B cell (primary cell): ENCODE results near the gene DEGS1. TPM values are rescaled to one million over a fixed set of nuclear protein-coding genes. Genes with fewer than 3 reads are reported as not detected.
A peak's percentile ranks its signal among the peaks of the same experiment; 100 is the strongest.

ENCODE experiments used
- ATAC-seq: fragments of 200-7000 bp; cut with Tn5 transposase; one replicate; pipeline ENCODE4 v1.10.0; 2021; ENCODE audit warnings: low read depth, mild to moderate bottlenecking, moderate number of reproducible peaks, moderate library complexity
- CTCF ChIA-PET: fragments of 350-600 bp; sonication (Branson Sonifier 250); formaldehyde crosslinking; loops from one replicate; lab custom pipeline; 2021; ENCODE audit warnings: antibody characterized with exemption, inconsistent platforms; lab: Charles Lee
- POLR2A ChIA-PET: fragments of 350-600 bp; sonication (Branson Sonifier 250); formaldehyde crosslinking; loops from one replicate; lab custom pipeline; 2021; ENCODE audit warnings: antibody characterized with exemption; lab: Charles Lee
- DNase-seq: peaks from one replicate; pipeline ENCODE4 v3.0.0; 2013
- H2AFZ ChIP-seq: 2 replicates; pipeline ENCODE4 v1.6.1; 2012; ENCODE audit warnings: mild to moderate bottlenecking, low read depth, low read length; ENCODE audit not compliant: insufficient read depth, poor library complexity, severe bottlenecking
- H3K27ac ChIP-seq, 2 donors: 1 replicate in 1 of 2; 2 replicates in 1 of 2; pipeline ENCODE4 v1.5.1; 2012 to 2013; ENCODE audit warnings: low read length in 2 of 2, mild to moderate bottlenecking in 2 of 2, moderate library complexity in 1 of 2
- H3K27me3 ChIP-seq, 4 experiments: fragments of 200-600 bp in 1 of 4; sonication (generic) in 1 of 4; replicated peaks in 1 of 4; 1 replicate in 2 of 4; 2 replicates in 2 of 4; pipeline versions ENCODE4 v1.6.1 to v1.7.0; 2013 to 2016; ENCODE audit warnings: low read length in 3 of 4, mild to moderate bottlenecking in 2 of 4, mixed read lengths in 1 of 4, moderate library complexity in 1 of 4; ENCODE audit not compliant: insufficient read depth in 4 of 4, control insufficient read depth in 3 of 4; ENCODE audit errors: control extremely low read depth in 1 of 4
- H3K36me3 ChIP-seq, 2 experiments: replicated peaks in 1 of 2; 1 replicate in 1 of 2; 2 replicates in 1 of 2; pipeline versions ENCODE4 v1.6.1 to v1.7.1; 2013; ENCODE audit warnings: low read length in 1 of 2; ENCODE audit not compliant: insufficient read depth in 2 of 2, control insufficient read depth in 1 of 2; ENCODE audit errors: control extremely low read depth in 1 of 2, extremely low read depth in 1 of 2
- H3K4me1 ChIP-seq, 2 donors: fragments of 200-600 bp in 1 of 2; sonication (generic) in 1 of 2; 1 replicate in 1 of 2; 2 replicates in 1 of 2; pipeline versions ENCODE4 v1.5.1 to v1.6.1; 2013 to 2017; ENCODE audit warnings: low read length in 2 of 2; ENCODE audit not compliant: control insufficient read depth in 2 of 2, insufficient read depth in 2 of 2
- H3K4me2 ChIP-seq: replicated peaks from 2 replicates; pipeline ENCODE3; 2012; ENCODE audit warnings: mild to moderate bottlenecking, low read depth, low read length; ENCODE audit not compliant: poor library complexity, severe bottlenecking
- H3K4me3 ChIP-seq, 5 experiments: fragments of 200-600 bp in 1 of 5; sonication (generic) in 1 of 5; 1 replicate in 3 of 5; 2 replicates in 2 of 5; pipeline versions ENCODE4 v1.5.1 to v1.7.0; 2011 to 2016; ENCODE audit warnings: low read length in 4 of 5, mild to moderate bottlenecking in 4 of 5, low read depth in 2 of 5, control low read depth in 1 of 5, moderate library complexity in 1 of 5; ENCODE audit not compliant: insufficient read depth in 1 of 5; ENCODE audit errors: control extremely low read depth in 1 of 5, extremely low read depth in 1 of 5
- H3K79me2 ChIP-seq: fragments of 200-600 bp; sonication (generic); one replicate; pipeline ENCODE4 v1.6.0; 2016; ENCODE audit warnings: low read length; ENCODE audit not compliant: control insufficient read depth, insufficient read depth
- H3K9ac ChIP-seq: fragments of 200-600 bp; sonication (generic); 2 replicates; pipeline ENCODE4 v1.6.1; 2017; ENCODE audit warnings: mild to moderate bottlenecking, low read length, moderate library complexity
- H3K9me3 ChIP-seq, 3 donors: one replicate each; pipeline versions ENCODE4 v1.6.1 to v1.7.1; 2013; ENCODE audit warnings: low read length in 2 of 3; ENCODE audit not compliant: control insufficient read depth in 2 of 3, insufficient read depth in 1 of 3; ENCODE audit errors: control extremely low read depth in 1 of 3
- H4K20me1 ChIP-seq: 2 replicates; pipeline ENCODE4 v1.6.0; 2012; ENCODE audit warnings: mild to moderate bottlenecking, low read length; ENCODE audit not compliant: insufficient read depth, control insufficient read depth, poor library complexity, severe bottlenecking
- H3K27ac Mint-ChIP-seq: one replicate; pipeline ENCODE4 v1.8.0; 2021; ENCODE audit warnings: mixed read lengths
- H3K27me3 Mint-ChIP-seq: one replicate; pipeline ENCODE4 v1.8.0; 2021; ENCODE audit warnings: mixed read lengths
- H3K4me1 Mint-ChIP-seq: one replicate; pipeline ENCODE4 v1.8.0; 2021; ENCODE audit warnings: mixed read lengths
- H3K4me3 Mint-ChIP-seq: one replicate; pipeline ENCODE4 v1.8.0; 2021; ENCODE audit warnings: mixed read lengths
- H3K9me3 Mint-ChIP-seq: one replicate; pipeline ENCODE4 v1.8.0; 2022; ENCODE audit warnings: mixed read lengths; ENCODE audit not compliant: insufficient read depth
- CTCF ChIP-seq: fragments of 200-600 bp; IDR thresholded peaks from one replicate; pipeline ENCODE4 v1.8.0; 2022; ENCODE audit warnings: antibody characterized with exemption, mild to moderate bottlenecking
- EZH2 ChIP-seq: IDR thresholded peaks from 2 replicates; pipeline ENCODE4 v1.6.1; 2012; ENCODE audit warnings: borderline replicate concordance, low read depth, mild to moderate bottlenecking, moderate library complexity, low read length; ENCODE audit not compliant: insufficient read depth, poor library complexity, severe bottlenecking
- WGBS: methylation state at CpG from one replicate; pipeline ENCODE4 v1.1.5; 2013; ENCODE audit warnings: missing lambda C conversion rate; ENCODE audit not compliant: insufficient coverage; 5-methylcytosine and 5-hydroxymethylcytosine counted together
- intact Hi-C: fragments of 100-400 bp; cut with micrococcal nuclease; formaldehyde crosslinking; loops from one replicate; pipeline ENCODE4 v1.10.0; 2022
- polyA plus RNA-seq: library from polyadenylated mRNA; depleted of rRNA; stranded (reverse); fragments of >200 nt; gene quantifications from 2 replicates; pipeline ENCODE4 v1.2.3, GENCODE V29; 2012
- total RNA-seq, 2 donors: library from RNA; stranded (reverse); fragments of 120-200 nt in 1 of 2; gene quantifications; 1 replicate in 1 of 2; 2 replicates in 1 of 2; pipeline versions ENCODE4 v1.2.3 to v1.2.4, GENCODE V29; 2013 to 2022

DEGS1 gene
- total and polyA plus RNA-seq, 2 donors (not counting 1 experiment from before 2014, with no cell fraction given), result 49.0 to 52.1 TPM

GRCh38 chr1:224173523-224173922 is 9.5 kb upstream of the DEGS1 start:
- Histone ChIP-seq H3K4me3 (no peak overlapping the region), H3K4me2 (no peak overlapping the region), H3K27me3 (no peaks in the 10 kb centered on the region), H4K20me1 (no peaks in the 10 kb centered on the region), H3K27ac (no peak overlapping the region), H3K36me3 (no peaks in the 10 kb centered on the region), H3K9me3 (no peaks in the 10 kb centered on the region), H2AFZ (no peak overlapping the region), H3K4me1 (peaks cover 27 to 29% of the 10 kb centered on the region in 2 donors), H3K9ac (no peak overlapping the region), H3K79me2 (no peaks in the 10 kb centered on the region)
- no peaks in the 10 kb centered on the region for H3K9me3 Mint-ChIP-seq
- H3K27ac Mint-ChIP-seq, result no peak overlapping the region
- intact Hi-C loops, result no loop called here
- 83% methylated on average over 1 of the region's 5 CpGs for WGBS
- H3K4me3 Mint-ChIP-seq, result no peak overlapping the region
- peaks cover 32% of the 10 kb centered on the region for H3K4me1 Mint-ChIP-seq
- no peak for DNase-seq
- TF ChIP-seq EZH2 (no peak), CTCF (no peak)
- ChIA-PET CTCF (interaction anchor here (0.7 to 1.3 kb wide), 3 partner anchors 9 to 58 kb away, joined by 3 to 4 read pairs (median 4); partner anchors contain the start of gene DEGS1), POLR2A (interaction anchor here (0.6 kb wide), 1 partner anchor 23 kb away, joined by 4 read pairs; no protein-coding TSS in a partner anchor)
- no peak for ATAC-seq
- H3K27me3 Mint-ChIP-seq, result peaks cover 3% of the 10 kb centered on the region

GRCh38 chr1:224175617-224176016 is 7.4 kb upstream of the DEGS1 start:
- Histone ChIP-seq H3K36me3 (no peaks in the 10 kb centered on the region), H3K4me3 (peak overlapping the region in 1 of 5 experiments; percentile 9), H3K9ac (no peak overlapping the region), H3K4me1 (peaks cover 7 to 8% of the 10 kb centered on the region in 2 donors), H3K79me2 (peaks cover 3% of the 10 kb centered on the region), H2AFZ (peak overlapping the region; percentile 64), H4K20me1 (no peaks in the 10 kb centered on the region), H3K27me3 (no peaks in the 10 kb centered on the region), H3K9me3 (no peaks in the 10 kb centered on the region), H3K4me2 (peak overlapping the region; percentile 35), H3K27ac (no peak overlapping the region)
- Mint-ChIP-seq H3K27me3 (peaks cover 3% of the 10 kb centered on the region), H3K9me3 (no peaks in the 10 kb centered on the region), H3K4me1 (peaks cover 12% of the 10 kb centered on the region), H3K4me3 (peak overlapping the region; percentile 43), H3K27ac (peak overlapping the region; percentile 32)
- intact Hi-C loops, result no loop called here
- TF ChIP-seq EZH2 (no peak), CTCF (no peak)
- ChIA-PET CTCF (interaction anchor here (1.1 kb wide), 1 partner anchor 17 kb away, joined by 3 read pairs; no protein-coding TSS in a partner anchor), POLR2A (no interaction called here)
- ATAC-seq, result no peak
- WGBS, result 33% methylated on average over 9 of the region's 21 CpGs
- DNase-seq, result no peak
